OCI-LY3 (cell line): ENCODE results near the gene ACTL9.
"Not testable (repeated sequence)": the region's sequence is repeated elsewhere in the genome, so short reads cannot be mapped to it uniquely, and the experiment has no call there.

Experiments used
- H2AFZ ChIP-seq: fragments of 200-600, 300-600 bp; shearing (Covaris generic); 2 replicates; pipeline ENCODE4 v1.6.0; 2014; ENCODE audit warnings: antibody characterized with exemption, low read depth, low read length
- H3K27ac ChIP-seq: fragments of 200-600, 300-600 bp; sonication (generic); 2 replicates; pipeline ENCODE4 v1.5.1; 2014; ENCODE audit warnings: mild to moderate bottlenecking, low read length, moderate library complexity, mixed read lengths
- H3K27me3 ChIP-seq: fragments of 200-600, 300-600 bp; sonication (generic); 2 replicates; pipeline ENCODE4 v1.6.1; 2014; ENCODE audit warnings: low read depth, low read length, mixed read lengths
- H3K36me3 ChIP-seq: fragments of 200-600, 300-600 bp; sonication (generic); replicated peaks from 2 replicates; pipeline ENCODE3; 2014; ENCODE audit warnings: low read depth, low read length, mixed read lengths
- H3K4me1 ChIP-seq: fragments of 300-600, 200-600 bp; sonication (generic); 2 replicates; pipeline ENCODE4 v1.6.1; 2014; ENCODE audit warnings: low read length, mixed read lengths
- H3K4me2 ChIP-seq: fragments of 200-600, 300-600 bp; sonication (generic); 2 replicates; pipeline ENCODE4 v1.6.1; 2014; ENCODE audit warnings: low read length, mixed read lengths
- H3K4me3 ChIP-seq: fragments of 300-600, 200-600 bp; sonication (generic); 2 replicates; pipeline ENCODE4 v1.5.1; 2014; ENCODE audit warnings: antibody characterized with exemption, mild to moderate bottlenecking, low read length, moderate library complexity
- H3K79me2 ChIP-seq: fragments of 300-600, 200-600 bp; shearing (Covaris generic); 2 replicates; pipeline ENCODE4 v1.6.1; 2014; ENCODE audit warnings: mild to moderate bottlenecking, low read length, mixed read lengths
- H3K9ac ChIP-seq: fragments of 300-600, 200-600 bp; shearing (Covaris generic); 2 replicates; pipeline ENCODE4 v1.6.0; 2014; ENCODE audit warnings: mild to moderate bottlenecking, low read length, moderate library complexity
- H3K9me3 ChIP-seq: fragments of 200-600, 300-600 bp; shearing (Covaris generic); 2 replicates; pipeline ENCODE4 v1.6.1; 2014; ENCODE audit warnings: low read length, mixed read lengths; ENCODE audit not compliant: insufficient read depth
- H4K20me1 ChIP-seq: fragments of 200-600, 300-600 bp; sonication (generic); 2 replicates; pipeline ENCODE4 v1.6.1; 2016; ENCODE audit warnings: low read length, mixed read lengths; ENCODE audit not compliant: insufficient read depth
- EZH2phosphoT487 ChIP-seq: fragments of 200-600 bp; shearing (Covaris generic); IDR thresholded peaks from 2 replicates; pipeline ENCODE4 v1.6.1; 2018; ENCODE audit warnings: antibody characterized with exemption, mixed run types, low read depth
- TF ChIP-seq, protein P1 (sequence below): fragments of 200-600, 300-600 bp; sonication (generic); IDR thresholded peaks from 2 replicates; pipeline ENCODE4 v1.5.1; 2014; ENCODE audit warnings: antibody characterized with exemption, low read length, low read depth

Gene ACTL9

DNA sequence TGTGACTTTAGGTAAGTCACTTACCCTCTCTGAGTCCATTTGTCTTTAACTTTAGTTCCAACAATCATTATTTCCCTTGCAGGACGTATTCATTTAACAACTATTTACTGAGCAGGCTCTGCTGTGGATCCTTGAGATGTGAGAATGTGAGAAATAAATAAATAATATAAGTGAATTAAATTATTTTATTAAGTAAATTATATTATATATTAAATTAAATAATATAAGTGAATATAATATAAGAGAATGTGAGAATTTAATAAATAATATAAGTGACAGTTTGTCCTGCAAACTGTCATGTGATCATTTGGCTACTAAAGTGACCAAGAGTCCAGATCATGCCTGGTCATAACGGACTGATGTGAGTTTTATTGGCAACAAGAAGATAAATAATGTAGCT lies 23.4 kb upstream of the ACTL9 start:
- Histone ChIP-seq H3K79me2 (no peaks in the 10 kb centered on the region), H3K27ac (no peak overlapping the region), H3K4me2 (no peak overlapping the region), H2AFZ (no peak overlapping the region), H3K4me3 (no peak overlapping the region), H3K9me3 (no peaks in the 10 kb centered on the region), H3K36me3 (no peaks in the 10 kb centered on the region), H4K20me1 (no peaks in the 10 kb centered on the region), H3K27me3 (no peaks in the 10 kb centered on the region), H3K4me1 (no peaks in the 10 kb centered on the region), H3K9ac (no peak overlapping the region)
- TF ChIP-seq, protein P1, sequence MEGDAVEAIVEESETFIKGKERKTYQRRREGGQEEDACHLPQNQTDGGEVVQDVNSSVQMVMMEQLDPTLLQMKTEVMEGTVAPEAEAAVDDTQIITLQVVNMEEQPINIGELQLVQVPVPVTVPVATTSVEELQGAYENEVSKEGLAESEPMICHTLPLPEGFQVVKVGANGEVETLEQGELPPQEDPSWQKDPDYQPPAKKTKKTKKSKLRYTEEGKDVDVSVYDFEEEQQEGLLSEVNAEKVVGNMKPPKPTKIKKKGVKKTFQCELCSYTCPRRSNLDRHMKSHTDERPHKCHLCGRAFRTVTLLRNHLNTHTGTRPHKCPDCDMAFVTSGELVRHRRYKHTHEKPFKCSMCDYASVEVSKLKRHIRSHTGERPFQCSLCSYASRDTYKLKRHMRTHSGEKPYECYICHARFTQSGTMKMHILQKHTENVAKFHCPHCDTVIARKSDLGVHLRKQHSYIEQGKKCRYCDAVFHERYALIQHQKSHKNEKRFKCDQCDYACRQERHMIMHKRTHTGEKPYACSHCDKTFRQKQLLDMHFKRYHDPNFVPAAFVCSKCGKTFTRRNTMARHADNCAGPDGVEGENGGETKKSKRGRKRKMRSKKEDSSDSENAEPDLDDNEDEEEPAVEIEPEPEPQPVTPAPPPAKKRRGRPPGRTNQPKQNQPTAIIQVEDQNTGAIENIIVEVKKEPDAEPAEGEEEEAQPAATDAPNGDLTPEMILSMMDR, result no peak
- no peak for TF ChIP-seq EZH2phosphoT487

DNA sequence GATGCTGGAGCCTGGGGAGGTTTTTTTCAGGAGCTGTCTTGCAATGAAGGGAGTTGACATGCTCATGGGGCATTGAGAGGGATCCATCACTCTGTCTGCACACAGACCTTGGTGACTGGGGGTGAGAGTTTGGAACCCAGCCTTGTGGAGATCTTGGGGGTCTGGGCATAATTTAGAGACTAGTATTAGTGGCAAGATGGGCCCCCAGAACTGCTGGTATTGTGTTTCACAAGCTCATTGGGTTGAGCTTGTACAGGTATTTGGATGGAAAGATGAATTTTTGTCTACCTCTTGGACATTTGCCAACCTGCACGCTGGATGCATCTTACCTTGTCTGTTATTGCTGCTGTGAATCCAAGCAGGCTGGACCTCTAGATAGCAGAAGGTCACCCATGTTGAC lies 22.7 kb upstream of the ACTL9 start, which contains the start of gene OR2Z1:
TSS of gene OR2Z1 (plus strand) at position 301 of the 400 bp plus-strand sequence. CDS start 9,395 bp downstream, outside the sequence.
- no peak within 1 kb of the TSS for H2AFZ ChIP-seq
- no peaks in the 10 kb centered on the region for H4K20me1 ChIP-seq
- no peak within 1 kb of the TSS for H3K9ac ChIP-seq
- H3K36me3 ChIP-seq, result no peaks in the 10 kb centered on the region
- no peaks in the 10 kb centered on the region for H3K9me3 ChIP-seq
- H3K79me2 ChIP-seq, result no peaks in the 10 kb centered on the region
- no peaks in the 10 kb centered on the region for H3K27me3 ChIP-seq
- H3K4me2 ChIP-seq, result no peak within 1 kb of the TSS
- no peak within 1 kb of the TSS for H3K4me3 ChIP-seq
- H3K4me1 ChIP-seq, result no peaks in the 10 kb centered on the region
- TF ChIP-seq, protein P1, result no peak
- TF ChIP-seq EZH2phosphoT487, result no peak
- no peak within 1 kb of the TSS for H3K27ac ChIP-seq

DNA sequence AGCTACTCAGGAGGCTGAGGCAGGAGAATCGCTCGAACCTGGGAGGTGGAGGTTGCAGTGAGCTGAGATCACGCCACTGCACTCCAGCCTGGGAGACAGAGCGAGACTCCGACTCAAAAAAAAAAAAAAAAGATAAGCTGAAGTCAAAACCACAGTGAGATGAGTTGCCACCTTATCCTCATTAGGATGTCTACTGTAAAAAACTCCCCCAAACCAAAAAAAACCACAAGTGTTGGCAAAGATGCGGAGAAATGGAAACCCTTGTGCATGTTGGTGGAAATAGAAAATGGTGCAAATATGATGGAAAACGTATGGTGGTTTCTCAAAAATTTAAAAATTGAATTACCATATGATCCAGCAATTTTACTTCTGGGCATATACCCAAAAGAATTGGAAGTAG lies 11.7 kb upstream of the ACTL9 start:
- not testable (repeated sequence) for H3K4me2 ChIP-seq, H3K27ac ChIP-seq, H3K79me2 ChIP-seq, H3K4me1 ChIP-seq, H4K20me1 ChIP-seq, H3K4me3 ChIP-seq, H3K9ac ChIP-seq, H3K9me3 ChIP-seq, H2AFZ ChIP-seq, H3K27me3 ChIP-seq, H3K36me3 ChIP-seq

DNA sequence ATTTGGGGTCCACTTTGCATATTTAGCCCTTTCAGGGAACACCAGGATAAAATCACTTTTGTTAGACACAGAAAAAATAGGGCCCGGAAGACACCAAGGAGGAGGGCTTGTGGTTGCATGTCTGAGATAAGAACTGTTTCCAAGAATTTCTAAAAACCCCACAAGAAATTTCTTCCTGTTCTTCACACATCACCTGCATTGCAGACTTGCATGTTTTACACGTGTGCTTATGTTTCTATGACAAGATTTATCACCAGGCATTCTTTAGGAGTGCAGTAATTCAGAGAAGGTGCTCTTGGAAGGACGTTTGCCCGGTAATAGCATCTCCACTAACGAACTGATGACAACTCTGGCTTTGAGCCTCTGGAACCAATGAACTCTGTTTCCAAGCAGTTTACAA lies 7.1 kb upstream of the ACTL9 start:
- Histone ChIP-seq H4K20me1 (no peaks in the 10 kb centered on the region), H3K4me3 (no peak overlapping the region), H3K27ac (no peak overlapping the region), H3K9ac (no peak overlapping the region), H3K79me2 (no peaks in the 10 kb centered on the region), H3K4me2 (no peak overlapping the region), H3K36me3 (no peaks in the 10 kb centered on the region), H3K4me1 (no peaks in the 10 kb centered on the region), H3K27me3 (no peaks in the 10 kb centered on the region), H2AFZ (no peak overlapping the region), H3K9me3 (no peaks in the 10 kb centered on the region)
- TF ChIP-seq EZH2phosphoT487, result no peak
- TF ChIP-seq, protein P1, result no peak

DNA sequence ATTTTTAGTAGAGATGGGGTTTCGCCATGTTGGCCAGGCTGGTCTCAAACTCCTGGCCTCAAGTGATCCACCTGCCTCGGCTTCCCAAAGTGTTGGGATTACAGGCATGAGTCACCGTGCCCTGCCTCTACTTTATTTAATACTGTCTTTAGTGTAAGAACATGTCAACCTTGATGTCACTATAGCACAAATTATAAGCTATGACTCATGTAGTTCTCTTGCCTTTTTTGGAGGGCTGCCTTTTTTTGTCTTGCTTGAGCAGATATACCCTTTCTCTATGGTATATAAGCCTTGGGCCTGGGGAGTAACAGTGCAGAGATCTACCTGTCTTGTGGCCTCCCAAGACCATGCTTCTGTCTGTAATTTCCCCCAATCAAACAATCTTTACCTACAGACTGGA lies 6.7 kb upstream of the ACTL9 start:
- not testable (repeated sequence) for H4K20me1 ChIP-seq, H3K4me1 ChIP-seq, H3K4me3 ChIP-seq, H3K4me2 ChIP-seq, H3K36me3 ChIP-seq, H3K27me3 ChIP-seq, H3K79me2 ChIP-seq, H3K27ac ChIP-seq, H3K9me3 ChIP-seq, H3K9ac ChIP-seq, H2AFZ ChIP-seq
